ENCODE data around the gene ANKS1B.

The ANKS1B gene

GRCh38 chr12:99374023-99374422 lies 610.7 kb downstream of the ANKS1B start:
- Histone ChIP-seq H3K36me3 (no peaks in the 10 kb centered on the region), H3K27me3 (ENCODE audit: insufficient read depth, low read depth, severe bottlenecking) (no peaks in the 10 kb centered on the region), H3K27ac (no peak overlapping the region), H3K9me3 (ENCODE audit: severe bottlenecking) (no peaks in the 10 kb centered on the region), H3K4me3 (ENCODE audit: low read depth, low read length) (no peak overlapping the region)
- TF ChIP-seq CTCF (IDR thresholded peaks at IDR 0.05; ENCODE audit: low read depth, low read length) = no peak
- no peak for DNase-seq

GRCh38 chr12:99372257-99372920 lies 612.3 kb downstream of the ANKS1B start:
- H3K27ac ChIP-seq = no peak overlapping the region
- no peak for DNase-seq
- H3K9me3 ChIP-seq (ENCODE audit: severe bottlenecking) = no peaks in the 10 kb centered on the region
- no peak overlapping the region for H3K4me3 ChIP-seq (ENCODE audit: low read depth, low read length)
- no peaks in the 10 kb centered on the region for H3K27me3 ChIP-seq (ENCODE audit: insufficient read depth, low read depth, severe bottlenecking)
- H3K36me3 ChIP-seq = no peaks in the 10 kb centered on the region
- no peak for TF ChIP-seq CTCF (IDR thresholded peaks at IDR 0.05; ENCODE audit: low read depth, low read length)

GRCh38 chr12:99370421-99371138 lies 614.2 kb downstream of the ANKS1B start:
- Histone ChIP-seq H3K4me3 (ENCODE audit: low read depth, low read length) (no peak overlapping the region), H3K27ac (no peak overlapping the region), H3K9me3 (ENCODE audit: severe bottlenecking) (no peaks in the 10 kb centered on the region), H3K36me3 (no peaks in the 10 kb centered on the region), H3K27me3 (ENCODE audit: insufficient read depth, low read depth, severe bottlenecking) (no peaks in the 10 kb centered on the region)
- no peak for TF ChIP-seq CTCF (IDR thresholded peaks at IDR 0.05; ENCODE audit: low read depth, low read length)
- DNase-seq = no peak

GRCh38 chr12:99367181-99367580 lies 617.6 kb downstream of the ANKS1B start:
- no peaks in the 10 kb centered on the region for H3K9me3 ChIP-seq (ENCODE audit: severe bottlenecking)
- H3K27me3 ChIP-seq (ENCODE audit: insufficient read depth, low read depth, severe bottlenecking) = no peaks in the 10 kb centered on the region
- no peak overlapping the region for H3K27ac ChIP-seq
- no peak for DNase-seq
- H3K4me3 ChIP-seq (ENCODE audit: low read depth, low read length) = no peak overlapping the region
- no peak for TF ChIP-seq CTCF (IDR thresholded peaks at IDR 0.05; ENCODE audit: low read depth, low read length)
- H3K36me3 ChIP-seq = no peaks in the 10 kb centered on the region

GRCh38 chr12:99352269-99352668 lies 632.5 kb downstream of the ANKS1B start:
- no peak for TF ChIP-seq CTCF (IDR thresholded peaks at IDR 0.05; ENCODE audit: low read depth, low read length)
- Histone ChIP-seq H3K36me3 (no peaks in the 10 kb centered on the region), H3K4me3 (ENCODE audit: low read depth, low read length) (no peak overlapping the region), H3K9me3 (ENCODE audit: severe bottlenecking) (no peaks in the 10 kb centered on the region), H3K27me3 (ENCODE audit: insufficient read depth, low read depth, severe bottlenecking) (no peaks in the 10 kb centered on the region), H3K27ac (no peak overlapping the region)
- DNase-seq = no peak
